Ishikawa (cell line): ENCODE measurements around the gene AKAP6.

Experiments
- CEBPB ChIP-seq: IDR thresholded peaks from 2 replicates; pipeline ENCODE4 v1.6.1; 2012
- CREB1 ChIP-seq: IDR thresholded peaks from 2 replicates; pipeline ENCODE4 v1.6.1; 2012; ENCODE audit warnings: low read depth
- REST ChIP-seq: IDR thresholded peaks from 2 replicates; pipeline ENCODE4 v1.6.1; 2012; ENCODE audit warnings: low read depth, mild to moderate bottlenecking
- TAF1 ChIP-seq: IDR thresholded peaks from 2 replicates; pipeline ENCODE4 v1.6.1; 2012; ENCODE audit warnings: low read depth, mild to moderate bottlenecking
- TCF12 ChIP-seq: IDR thresholded peaks from 2 replicates; pipeline ENCODE4 v1.6.1; 2012; ENCODE audit warnings: low read depth
- YY1 ChIP-seq: IDR thresholded peaks from 2 replicates; pipeline ENCODE4 v1.6.1; 2012; ENCODE audit warnings: low read depth

- TF ChIP-seq TCF12 (no peak), CREB1 (no peak), YY1 (no peak), REST (no peak), CEBPB (no peak), TAF1 (no peak)
These were observed 264.3 kb downstream of the AKAP6 start for GRCh38 chr14:32593290-32593942.
